ENCODE results near the gene CD300E.

GRCh38 chr17:74635418-74635817 is 11.9 kb upstream of the CD300E start:
- no peak for TF ChIP-seq CTCF (IDR thresholded peaks at IDR 0.05; ENCODE audit: poor library complexity, severe bottlenecking)
- no peak for TF ChIP-seq EZH2 (IDR thresholded peaks at IDR 0.05; ENCODE audit: borderline replicate concordance, insufficient read depth, low read length, poor library complexity, severe bottlenecking)
- TF ChIP-seq TAF1 (IDR thresholded peaks at IDR 0.05; ENCODE audit: low read depth): no peak
- no peak for TF ChIP-seq POLR2AphosphoS5 (IDR thresholded peaks at IDR 0.05)
